Stomach (tissue), 4 donors: ENCODE measurements around the gene STX18.

ENCODE experiments used
- POLR2A ChIP-seq, 4 donors: fragments of 450-650 bp; IDR thresholded peaks; one replicate each; pipeline ENCODE4 v1.6.1; 2016; ENCODE audit warnings: antibody characterized with exemption in 4 of 4, control low read depth in 2 of 4, mild to moderate bottlenecking in 1 of 4, moderate library complexity in 1 of 4
- POLR2AphosphoS5 ChIP-seq, 3 donors: sonication (generic); formaldehyde crosslinking; IDR thresholded peaks; one replicate each; pipeline ENCODE4 v1.6.1; 2016; ENCODE audit warnings: antibody characterized with exemption in 3 of 3
- TF ChIP-seq, protein P1 (sequence below), 7 experiments: fragments of 450-650 bp in 4 of 7; fragments of 200-600 bp in 3 of 7; sonication (generic) in 3 of 7; IDR thresholded peaks; one replicate each; pipeline ENCODE4 v1.5.1; 2016 to 2019; ENCODE audit warnings: antibody characterized with exemption in 7 of 7, control low read depth in 2 of 7, mild to moderate bottlenecking in 1 of 7

DNA sequence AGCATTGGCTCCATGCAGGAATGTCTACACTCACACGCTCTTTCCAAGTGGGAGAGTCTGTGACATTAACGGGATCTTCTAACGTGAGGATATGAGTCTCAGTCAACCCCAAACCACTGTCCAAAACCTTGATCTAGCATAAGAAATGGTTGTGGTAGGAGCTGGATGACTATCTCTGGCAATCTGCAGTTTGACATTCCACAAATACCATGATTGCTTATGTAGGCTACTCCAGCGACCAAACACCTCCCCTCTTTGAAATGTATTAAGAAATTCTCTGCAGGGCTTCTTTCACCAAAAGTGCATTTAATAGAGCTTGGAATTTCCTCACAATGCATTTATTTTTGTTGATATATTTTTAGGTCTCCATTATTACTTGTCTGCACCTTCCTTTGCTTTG, 14.1 kb upstream of the STX18 start:
- TF ChIP-seq, protein P1, sequence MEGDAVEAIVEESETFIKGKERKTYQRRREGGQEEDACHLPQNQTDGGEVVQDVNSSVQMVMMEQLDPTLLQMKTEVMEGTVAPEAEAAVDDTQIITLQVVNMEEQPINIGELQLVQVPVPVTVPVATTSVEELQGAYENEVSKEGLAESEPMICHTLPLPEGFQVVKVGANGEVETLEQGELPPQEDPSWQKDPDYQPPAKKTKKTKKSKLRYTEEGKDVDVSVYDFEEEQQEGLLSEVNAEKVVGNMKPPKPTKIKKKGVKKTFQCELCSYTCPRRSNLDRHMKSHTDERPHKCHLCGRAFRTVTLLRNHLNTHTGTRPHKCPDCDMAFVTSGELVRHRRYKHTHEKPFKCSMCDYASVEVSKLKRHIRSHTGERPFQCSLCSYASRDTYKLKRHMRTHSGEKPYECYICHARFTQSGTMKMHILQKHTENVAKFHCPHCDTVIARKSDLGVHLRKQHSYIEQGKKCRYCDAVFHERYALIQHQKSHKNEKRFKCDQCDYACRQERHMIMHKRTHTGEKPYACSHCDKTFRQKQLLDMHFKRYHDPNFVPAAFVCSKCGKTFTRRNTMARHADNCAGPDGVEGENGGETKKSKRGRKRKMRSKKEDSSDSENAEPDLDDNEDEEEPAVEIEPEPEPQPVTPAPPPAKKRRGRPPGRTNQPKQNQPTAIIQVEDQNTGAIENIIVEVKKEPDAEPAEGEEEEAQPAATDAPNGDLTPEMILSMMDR (IDR thresholded peaks at IDR 0.05) = no peak
- TF ChIP-seq POLR2AphosphoS5 (IDR thresholded peaks at IDR 0.05) (no peak), POLR2A (IDR thresholded peaks at IDR 0.05) (no peak)
